ENCODE results near the gene CPVL. TPM values are rescaled to one million over a fixed set of nuclear protein-coding genes. Genes with fewer than 3 reads are reported as not detected.

The CPVL gene
- total and polyA plus RNA-seq, 2 experiments from 2014 or later = 31.9 to 37.8 TPM

DNA sequence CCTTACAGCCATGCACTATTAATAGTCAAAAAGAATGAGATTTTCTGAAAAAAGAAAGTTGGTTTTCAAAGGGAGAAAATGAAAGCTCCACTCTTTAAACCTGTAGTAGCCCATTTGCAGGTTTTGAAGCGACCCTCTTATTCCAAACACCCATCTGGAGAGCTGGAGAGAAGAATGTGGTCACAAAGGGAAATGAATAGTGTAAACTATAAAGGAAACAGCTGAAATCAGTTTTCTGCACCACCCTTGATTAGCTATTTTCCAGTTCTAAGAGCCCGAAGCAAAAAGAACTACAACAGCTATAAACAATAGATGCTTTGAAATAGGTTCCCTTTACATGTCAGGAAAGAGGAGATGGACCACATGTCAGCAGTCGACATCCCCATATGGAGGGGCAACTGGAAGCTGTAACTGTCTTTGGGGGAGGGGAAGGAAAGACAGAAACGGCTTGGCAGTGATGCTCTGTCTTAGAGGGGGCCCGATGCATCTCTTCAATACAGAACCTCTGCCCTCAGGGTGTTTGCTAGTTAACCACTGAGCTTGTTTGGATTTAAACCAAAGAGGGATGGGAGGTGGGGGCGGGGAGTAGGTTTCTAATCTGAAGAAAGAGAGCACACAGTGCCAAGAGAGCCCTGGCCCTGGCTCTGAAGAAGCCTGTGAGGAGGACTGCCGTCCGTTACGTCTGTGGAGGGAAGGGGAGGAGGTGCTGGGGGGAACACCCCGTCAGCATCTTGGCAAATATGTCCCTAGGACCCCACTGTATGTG lies 55.3 kb downstream of the CPVL start:
- peak overlapping the region; percentile 82 for H2AFZ ChIP-seq
- no peaks in the 10 kb centered on the region for H3K27me3 ChIP-seq (ENCODE audit: insufficient read depth)
- Mint-ChIP-seq H3K4me1 (peaks cover 17% of the 10 kb centered on the region), H3K27me3 (ENCODE audit: insufficient read depth, low read depth, poor library complexity) (peaks cover 3% of the 10 kb centered on the region), H3K27ac (no peak overlapping the region), H3K9me3 (no peaks in the 10 kb centered on the region), H3K36me3 (ENCODE audit: low read depth) (no peaks in the 10 kb centered on the region), H3K4me3 (no peak overlapping the region)
- H3K4me2 ChIP-seq = 0 out of 2 replicates have a peak overlapping the region, but pooled peaks have one; percentile 22
- no peaks in the 10 kb centered on the region for H3K36me3 ChIP-seq (ENCODE audit: insufficient read depth)
- no peak for TF ChIP-seq POLR2AphosphoS5 (IDR thresholded peaks at IDR 0.05; ENCODE audit: low read depth)
- TF ChIP-seq ZNF331 (CRISPR knock-in tag; IDR thresholded peaks at IDR 0.05; ENCODE audit: low read depth) = no peak
- TF ChIP-seq, protein P1, sequence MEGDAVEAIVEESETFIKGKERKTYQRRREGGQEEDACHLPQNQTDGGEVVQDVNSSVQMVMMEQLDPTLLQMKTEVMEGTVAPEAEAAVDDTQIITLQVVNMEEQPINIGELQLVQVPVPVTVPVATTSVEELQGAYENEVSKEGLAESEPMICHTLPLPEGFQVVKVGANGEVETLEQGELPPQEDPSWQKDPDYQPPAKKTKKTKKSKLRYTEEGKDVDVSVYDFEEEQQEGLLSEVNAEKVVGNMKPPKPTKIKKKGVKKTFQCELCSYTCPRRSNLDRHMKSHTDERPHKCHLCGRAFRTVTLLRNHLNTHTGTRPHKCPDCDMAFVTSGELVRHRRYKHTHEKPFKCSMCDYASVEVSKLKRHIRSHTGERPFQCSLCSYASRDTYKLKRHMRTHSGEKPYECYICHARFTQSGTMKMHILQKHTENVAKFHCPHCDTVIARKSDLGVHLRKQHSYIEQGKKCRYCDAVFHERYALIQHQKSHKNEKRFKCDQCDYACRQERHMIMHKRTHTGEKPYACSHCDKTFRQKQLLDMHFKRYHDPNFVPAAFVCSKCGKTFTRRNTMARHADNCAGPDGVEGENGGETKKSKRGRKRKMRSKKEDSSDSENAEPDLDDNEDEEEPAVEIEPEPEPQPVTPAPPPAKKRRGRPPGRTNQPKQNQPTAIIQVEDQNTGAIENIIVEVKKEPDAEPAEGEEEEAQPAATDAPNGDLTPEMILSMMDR (conservative IDR thresholded peaks at IDR 0.05; ENCODE audit: low read depth in 2 of 2) = no peak
- TF ChIP-seq EZH2 (IDR thresholded peaks at IDR 0.05; ENCODE audit: low read depth, unreplicated experiment) = no peak
- TF ChIP-seq STAT1 (IDR thresholded peaks at IDR 0.05; ENCODE audit: unreplicated experiment) = no peak
- no peak for TF ChIP-seq EZH2phosphoT487 (IDR thresholded peaks at IDR 0.05; ENCODE audit: unreplicated experiment)
- TF ChIP-seq JUNB (IDR thresholded peaks at IDR 0.05; ENCODE audit: unreplicated experiment) = no peak
- TF ChIP-seq, protein P2, sequence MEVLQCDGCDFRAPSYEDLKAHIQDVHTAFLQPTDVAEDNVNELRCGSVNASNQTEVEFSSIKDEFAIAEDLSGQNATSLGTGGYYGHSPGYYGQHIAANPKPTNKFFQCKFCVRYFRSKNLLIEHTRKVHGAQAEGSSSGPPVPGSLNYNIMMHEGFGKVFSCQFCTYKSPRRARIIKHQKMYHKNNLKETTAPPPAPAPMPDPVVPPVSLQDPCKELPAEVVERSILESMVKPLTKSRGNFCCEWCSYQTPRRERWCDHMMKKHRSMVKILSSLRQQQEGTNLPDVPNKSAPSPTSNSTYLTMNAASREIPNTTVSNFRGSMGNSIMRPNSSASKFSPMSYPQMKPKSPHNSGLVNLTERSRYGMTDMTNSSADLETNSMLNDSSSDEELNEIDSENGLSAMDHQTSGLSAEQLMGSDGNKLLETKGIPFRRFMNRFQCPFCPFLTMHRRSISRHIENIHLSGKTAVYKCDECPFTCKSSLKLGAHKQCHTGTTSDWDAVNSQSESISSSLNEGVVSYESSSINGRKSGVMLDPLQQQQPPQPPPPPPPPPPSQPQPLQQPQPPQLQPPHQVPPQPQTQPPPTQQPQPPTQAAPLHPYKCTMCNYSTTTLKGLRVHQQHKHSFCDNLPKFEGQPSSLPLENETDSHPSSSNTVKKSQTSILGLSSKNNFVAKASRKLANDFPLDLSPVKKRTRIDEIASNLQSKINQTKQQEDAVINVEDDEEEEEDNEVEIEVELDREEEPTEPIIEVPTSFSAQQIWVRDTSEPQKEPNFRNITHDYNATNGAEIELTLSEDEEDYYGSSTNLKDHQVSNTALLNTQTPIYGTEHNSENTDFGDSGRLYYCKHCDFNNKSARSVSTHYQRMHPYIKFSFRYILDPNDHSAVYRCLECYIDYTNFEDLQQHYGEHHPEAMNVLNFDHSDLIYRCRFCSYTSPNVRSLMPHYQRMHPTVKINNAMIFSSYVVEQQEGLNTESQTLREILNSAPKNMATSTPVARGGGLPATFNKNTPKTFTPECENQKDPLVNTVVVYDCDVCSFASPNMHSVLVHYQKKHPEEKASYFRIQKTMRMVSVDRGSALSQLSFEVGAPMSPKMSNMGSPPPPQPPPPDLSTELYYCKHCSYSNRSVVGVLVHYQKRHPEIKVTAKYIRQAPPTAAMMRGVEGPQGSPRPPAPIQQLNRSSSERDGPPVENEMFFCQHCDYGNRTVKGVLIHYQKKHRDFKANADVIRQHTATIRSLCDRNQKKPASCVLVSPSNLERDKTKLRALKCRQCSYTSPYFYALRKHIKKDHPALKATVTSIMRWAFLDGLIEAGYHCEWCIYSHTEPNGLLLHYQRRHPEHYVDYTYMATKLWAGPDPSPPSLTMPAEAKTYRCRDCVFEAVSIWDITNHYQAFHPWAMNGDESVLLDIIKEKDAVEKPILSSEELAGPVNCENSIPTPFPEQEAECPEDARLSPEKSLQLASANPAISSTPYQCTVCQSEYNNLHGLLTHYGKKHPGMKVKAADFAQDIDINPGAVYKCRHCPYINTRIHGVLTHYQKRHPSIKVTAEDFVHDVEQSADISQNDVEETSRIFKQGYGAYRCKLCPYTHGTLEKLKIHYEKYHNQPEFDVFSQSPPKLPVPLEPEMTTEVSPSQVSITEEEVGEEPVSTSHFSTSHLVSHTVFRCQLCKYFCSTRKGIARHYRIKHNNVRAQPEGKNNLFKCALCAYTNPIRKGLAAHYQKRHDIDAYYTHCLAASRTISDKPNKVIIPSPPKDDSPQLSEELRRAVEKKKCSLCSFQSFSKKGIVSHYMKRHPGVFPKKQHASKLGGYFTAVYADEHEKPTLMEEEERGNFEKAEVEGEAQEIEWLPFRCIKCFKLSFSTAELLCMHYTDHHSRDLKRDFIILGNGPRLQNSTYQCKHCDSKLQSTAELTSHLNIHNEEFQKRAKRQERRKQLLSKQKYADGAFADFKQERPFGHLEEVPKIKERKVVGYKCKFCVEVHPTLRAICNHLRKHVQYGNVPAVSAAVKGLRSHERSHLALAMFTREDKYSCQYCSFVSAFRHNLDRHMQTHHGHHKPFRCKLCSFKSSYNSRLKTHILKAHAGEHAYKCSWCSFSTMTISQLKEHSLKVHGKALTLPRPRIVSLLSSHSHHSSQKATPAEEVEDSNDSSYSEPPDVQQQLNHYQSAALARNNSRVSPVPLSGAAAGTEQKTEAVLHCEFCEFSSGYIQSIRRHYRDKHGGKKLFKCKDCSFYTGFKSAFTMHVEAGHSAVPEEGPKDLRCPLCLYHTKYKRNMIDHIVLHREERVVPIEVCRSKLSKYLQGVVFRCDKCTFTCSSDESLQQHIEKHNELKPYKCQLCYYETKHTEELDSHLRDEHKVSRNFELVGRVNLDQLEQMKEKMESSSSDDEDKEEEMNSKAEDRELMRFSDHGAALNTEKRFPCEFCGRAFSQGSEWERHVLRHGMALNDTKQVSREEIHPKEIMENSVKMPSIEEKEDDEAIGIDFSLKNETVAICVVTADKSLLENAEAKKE (CRISPR knock-in tag; IDR thresholded peaks at IDR 0.05) = no peak
- H3K4me1 ChIP-seq (ENCODE audit: insufficient read depth) = peaks cover 14% of the 10 kb centered on the region
- no peaks in the 10 kb centered on the region for H3K9me2 ChIP-seq (ENCODE audit: insufficient read depth)
- H4K20me1 ChIP-seq (replicated peaks; ENCODE audit: insufficient read depth) = no peaks in the 10 kb centered on the region
- H3K4me3 ChIP-seq = no peak overlapping the region
- peak; percentile 40 for DNase-seq (ENCODE audit: low spot score)
- H3K27ac ChIP-seq (ENCODE audit: low read depth) = no peak overlapping the region
- no peaks in the 10 kb centered on the region for H3K79me2 ChIP-seq (replicated peaks; ENCODE audit: insufficient read depth)
- H3F3A ChIP-seq (replicated peaks; ENCODE audit: low read depth) = no peaks in the 10 kb centered on the region
- ATAC-seq = peak; percentile 84
